ENCODE data around the gene ABHD2. TPM values are rescaled to one million over a fixed set of nuclear protein-coding genes. Genes with fewer than 3 reads are reported as not detected.

ABHD2 gene
- total RNA-seq, 1 experiment from 2014 or later, result 15.6 TPM

GRCh38 chr15:89098281-89098680, 10.0 kb downstream of the ABHD2 start:
- Histone ChIP-seq H4K8ac (replicated peaks; ENCODE audit: insufficient read length, low read depth, low read length) (no peak overlapping the region), H3K79me2 (ENCODE audit: insufficient read depth, low read length) (no peaks in the 10 kb centered on the region), H2AK5ac (ENCODE audit: insufficient read length, low read length) (no peak overlapping the region), H3K23ac (ENCODE audit: insufficient read length, low read depth, low read length) (no peak overlapping the region), H3K9ac (ENCODE audit: extremely low read depth, insufficient read length, low read length) (no peak overlapping the region), H3K4ac (ENCODE audit: low read depth, low read length) (no peak overlapping the region), H4K20me1 (ENCODE audit: control insufficient read depth, insufficient read depth, insufficient read length) (no peaks in the 10 kb centered on the region), H4K5ac (ENCODE audit: insufficient read length, low read depth, low read length) (no peak overlapping the region), H3K4me1 (ENCODE audit: insufficient read depth, low read length) (peaks cover 2% of the 10 kb centered on the region; the same call in 1 of the 2 replicates), H3K56ac (ENCODE audit: insufficient read length, low read depth, low read length) (no peak overlapping the region), H3K4me2 (ENCODE audit: insufficient read depth, insufficient read length, low read length) (no peak overlapping the region), H4K91ac (ENCODE audit: insufficient read length, low read depth, low read length) (no peak overlapping the region), H3K27ac (ENCODE audit: insufficient read length, low read depth, low read length) (no peak overlapping the region), H3K23me2 (ENCODE audit: insufficient read length, low read depth, low read length, poor library complexity, severe bottlenecking) (no peaks in the 10 kb centered on the region), H3K9me3 (ENCODE audit: control insufficient read depth, low read depth, low read length) (no peaks in the 10 kb centered on the region), H3K79me1 (ENCODE audit: insufficient read depth, low read depth, low read length, poor library complexity, severe bottlenecking) (no peaks in the 10 kb centered on the region), H2BK12ac (ENCODE audit: insufficient read length, low read depth, low read length) (no peak overlapping the region), H3K18ac (ENCODE audit: insufficient read length, low read depth, low read length) (no peak overlapping the region), H2BK20ac (ENCODE audit: low read depth, low read length, poor library complexity, severe bottlenecking) (no peak overlapping the region), H2BK120ac (ENCODE audit: low read depth, low read length, poor library complexity, severe bottlenecking) (no peak overlapping the region), H3K27me3 (ENCODE audit: insufficient read depth, low read length) (no peaks in the 10 kb centered on the region), H3K14ac (ENCODE audit: insufficient read depth, low read length) (no peak overlapping the region), H3T11ph (ENCODE audit: low read length) (no peak overlapping the region), H2AFZ (ENCODE audit: low read length) (no peak overlapping the region), H2BK15ac (ENCODE audit: low read depth, low read length) (no peak overlapping the region), H2BK5ac (ENCODE audit: insufficient read length, low read length) (no peak overlapping the region)
- Mint-ChIP-seq H3K4me1 (peaks cover 0 to 19% of the 10 kb centered on the region in 2 experiments; a peak in 2 of 4 replicates), H3K36me3 (ENCODE audit: insufficient read depth in 1 of 3, low read depth in 3 of 3) (peaks cover 0 to 4% (median 0%) of the 10 kb centered on the region in 3 experiments; a peak in 2 of 7 replicates), H3K27ac (no peak overlapping the region), H3K4me3 (no peak overlapping the region), H3K27me3 (ENCODE audit: low read depth) (no peaks in the 10 kb centered on the region), H3K9me3 (no peaks in the 10 kb centered on the region)
- no peak for TF ChIP-seq CTCF (conservative IDR thresholded peaks at IDR 0.05)
- WGBS (ENCODE audit: extremely low coverage, insufficient read length, low lambda C conversion rate), result no CpG with 5 or more reads among the region's 1 CpG
- no peak for DNase-seq
